Esophagus squamous epithelium (tissue), 5 donors: ENCODE data around the gene CUL7. TPM values are rescaled to one million over a fixed set of nuclear protein-coding genes. Genes with fewer than 3 reads are reported as not detected.
"Not testable (repeated sequence)": the region's sequence is repeated elsewhere in the genome, so short reads cannot be mapped to it uniquely, and the experiment has no call there.

Experiments
- DNase-seq: peaks from one replicate; lab custom pipeline; 2025; lab: John Stamatoyannopoulos, UW
- H3K27ac ChIP-seq, 4 donors: fragments of 200-600 bp; sonication (generic); one replicate each; pipeline ENCODE4 v1.5.1; 2016 to 2019; ENCODE audit warnings: mild to moderate bottlenecking in 1 of 4
- H3K27me3 ChIP-seq, 4 donors: fragments of 200-600 bp; sonication (generic); 1 replicate in 3 of 4; 2 replicates in 1 of 4; pipeline versions ENCODE4 v1.5.1 to v1.6.0; 2017 to 2021; ENCODE audit warnings: antibody characterized with exemption in 1 of 4
- H3K36me3 ChIP-seq, 3 donors: fragments of 200-600 bp; sonication (generic); one replicate each; pipeline ENCODE4 v1.5.1; 2016 to 2019
- H3K4me1 ChIP-seq, 3 donors: fragments of 200-600 bp; sonication (generic); one replicate each; pipeline ENCODE4 v1.5.1; 2017 to 2019
- H3K4me3 ChIP-seq, 4 donors: fragments of 200-600 bp; sonication (generic); 1 replicate in 3 of 4; 2 replicates in 1 of 4; pipeline ENCODE4 v1.5.1; 2016 to 2019; ENCODE audit warnings: mild to moderate bottlenecking in 2 of 4, moderate library complexity in 1 of 4
- H3K9me3 ChIP-seq, 3 donors: fragments of 200-600 bp; sonication (generic); one replicate each; pipeline ENCODE4 v1.5.1; 2016 to 2019
- CTCF ChIP-seq, 6 experiments: fragments of 450-650 bp in 4 of 6; fragments of 200-600 bp in 2 of 6; sonication (generic) in 2 of 6; IDR thresholded peaks; one replicate each; pipeline ENCODE4 v1.5.1; 2016 to 2019; ENCODE audit warnings: antibody characterized with exemption in 6 of 6, mild to moderate bottlenecking in 4 of 6, moderate library complexity in 4 of 6
- POLR2A ChIP-seq, 4 donors: fragments of 450-650 bp; IDR thresholded peaks; one replicate each; pipeline ENCODE4 v1.6.1; 2017; ENCODE audit warnings: antibody characterized with exemption in 4 of 4, mild to moderate bottlenecking in 4 of 4, moderate library complexity in 3 of 4
- WGBS, 2 donors: methylation state at CpG; one replicate each; pipeline ENCODE4 v1.1.5; 2018; 5-methylcytosine and 5-hydroxymethylcytosine counted together
- intact Hi-C: fragments of 100-400 bp; cut with DNase I; formaldehyde crosslinking; loops from one replicate; pipeline ENCODE4 v1.15.0; 2022
- total RNA-seq, 4 donors: library from RNA; depleted of rRNA; stranded (reverse); fragments of >200 nt; gene quantifications; one replicate each; pipeline ENCODE4 v1.1.0, GENCODE V29; 2016
- donor health status: DM: yes; HTN: yes; CAD: no.

Gene CUL7
- total RNA-seq, 4 donors from 2014 or later = 6.5 to 10.8 (median 8.0) TPM

- intact Hi-C loops = no loop called here
- TF ChIP-seq CTCF (IDR thresholded peaks at IDR 0.05) (no peak), POLR2A (IDR thresholded peaks at IDR 0.05) (no peak)
- Histone ChIP-seq H3K4me1 (peaks cover 0 to 43% (median 9%) of the 10 kb centered on the region in 3 donors), H3K4me3 (no peak overlapping the region), H3K27ac (peak overlapping the region in 2 of 4 donors; percentile 42 to 48), H3K9me3 (no peaks in the 10 kb centered on the region), H3K27me3 (no peaks in the 10 kb centered on the region), H3K36me3 (no peaks in the 10 kb centered on the region)
- no peak for DNase-seq
- WGBS, 2 donors = 50 to 68% methylated on average over 10 to 13 of the region's 13 CpGs
These were observed 29.4 kb upstream of the CUL7 start for GRCh38 chr6:43082806-43083655.

DNA sequence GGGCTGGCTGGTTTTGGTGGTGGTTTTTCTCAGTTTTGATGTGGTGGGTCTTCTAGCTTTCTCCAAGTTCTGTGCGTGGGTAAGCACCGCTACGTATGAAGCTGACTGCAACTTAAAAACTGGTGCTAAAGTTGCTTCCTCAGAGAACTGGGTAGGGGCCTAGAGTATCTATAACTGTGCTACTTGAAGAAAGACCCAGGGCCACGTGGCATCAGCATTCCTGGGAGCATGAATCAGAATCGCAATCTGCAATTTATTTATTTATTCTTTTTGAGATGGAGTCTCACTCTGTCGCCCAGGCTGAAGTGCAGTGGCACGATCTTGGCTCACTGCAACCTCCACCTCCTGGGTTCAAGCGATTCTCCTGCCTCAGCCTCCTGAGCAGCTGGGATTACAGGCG is 28.3 kb upstream of the CUL7 start:
- peaks cover 0 to 43% (median 6%) of the 10 kb centered on the region in 3 donors for H3K4me1 ChIP-seq

DNA sequence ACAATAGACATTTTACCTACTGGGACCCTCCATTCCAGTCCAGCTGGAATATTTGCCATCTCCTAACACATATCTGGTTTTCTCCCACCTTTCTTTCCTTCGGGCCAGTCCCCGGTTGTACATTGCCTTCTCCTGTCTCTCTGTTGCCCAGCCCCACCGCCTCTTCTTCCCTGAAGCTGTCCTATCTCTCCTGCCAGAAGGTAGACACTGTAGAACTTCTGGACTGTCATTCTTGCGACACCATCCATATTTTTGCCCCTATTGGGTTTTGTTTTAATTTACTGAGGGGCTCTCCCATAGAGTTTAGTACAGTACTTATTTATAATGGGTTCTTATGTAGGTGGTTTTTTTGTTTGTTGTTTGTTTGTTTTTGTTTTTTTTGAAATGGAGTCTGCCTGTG is 27.4 kb upstream of the CUL7 start:
- H3K4me3 ChIP-seq = no peak overlapping the region
- intact Hi-C loops = no loop called here
- no peaks in the 10 kb centered on the region for H3K9me3 ChIP-seq
- WGBS, 2 donors = 87 to 94% methylated on average over 4 of the region's 4 CpGs
- TF ChIP-seq CTCF (IDR thresholded peaks at IDR 0.05) = no peak
- TF ChIP-seq POLR2A (IDR thresholded peaks at IDR 0.05) = no peak
- no peaks in the 10 kb centered on the region for H3K36me3 ChIP-seq
- no peak overlapping the region for H3K27ac ChIP-seq
- H3K4me1 ChIP-seq = peaks cover 1 to 41% (median 6%) of the 10 kb centered on the region in 3 donors
- peaks cover 0 to 16% (median 0%) of the 10 kb centered on the region in 4 donors for H3K27me3 ChIP-seq
- no peak for DNase-seq

More for the DNA sequence above, 28.3 kb upstream of the CUL7 start:
- intact Hi-C loops, H3K27ac ChIP-seq, H3K36me3 ChIP-seq, DNase-seq, H3K9me3 ChIP-seq, H3K27me3 ChIP-seq, H3K4me3 ChIP-seq: not testable (repeated sequence)
- 81 to 85% methylated on average over 5 to 9 of the region's 9 CpGs for WGBS, 2 donors

DNA sequence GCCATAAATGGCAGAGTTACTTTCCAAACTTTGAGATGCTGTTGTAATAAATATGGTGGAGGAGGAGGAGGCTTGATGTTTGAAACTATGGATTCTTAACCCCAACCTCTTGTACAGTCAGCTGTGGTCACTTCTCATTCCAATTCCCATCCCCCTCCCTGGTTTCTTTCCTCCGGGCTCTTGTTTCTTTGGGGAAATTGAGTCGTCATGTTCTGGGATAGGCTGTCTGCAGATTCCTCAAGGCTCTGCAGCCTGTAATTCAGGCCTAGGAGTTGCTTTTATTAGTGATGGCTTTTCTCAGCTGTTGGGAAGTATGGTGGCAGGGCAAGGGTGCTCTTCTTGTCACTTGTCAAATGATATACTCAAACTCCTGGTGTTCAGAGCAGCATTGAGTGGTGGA is 25.0 kb upstream of the CUL7 start:
- H3K27me3 ChIP-seq = peaks cover 0 to 17% (median 0%) of the 10 kb centered on the region in 4 donors
- no peak overlapping the region for H3K27ac ChIP-seq
- no peaks in the 10 kb centered on the region for H3K9me3 ChIP-seq
- TF ChIP-seq POLR2A (IDR thresholded peaks at IDR 0.05) (no peak), CTCF (IDR thresholded peaks at IDR 0.05) (no peak)
- DNase-seq = no peak
- H3K36me3 ChIP-seq = peaks cover 0 to 11% (median 0%) of the 10 kb centered on the region in 3 donors
- intact Hi-C loops = no loop called here
- H3K4me1 ChIP-seq = peaks cover 9 to 56% (median 10%) of the 10 kb centered on the region in 3 donors
- no peak overlapping the region for H3K4me3 ChIP-seq
- 72 to 84% methylated on average over 2 of the region's 2 CpGs for WGBS, 2 donors

DNA sequence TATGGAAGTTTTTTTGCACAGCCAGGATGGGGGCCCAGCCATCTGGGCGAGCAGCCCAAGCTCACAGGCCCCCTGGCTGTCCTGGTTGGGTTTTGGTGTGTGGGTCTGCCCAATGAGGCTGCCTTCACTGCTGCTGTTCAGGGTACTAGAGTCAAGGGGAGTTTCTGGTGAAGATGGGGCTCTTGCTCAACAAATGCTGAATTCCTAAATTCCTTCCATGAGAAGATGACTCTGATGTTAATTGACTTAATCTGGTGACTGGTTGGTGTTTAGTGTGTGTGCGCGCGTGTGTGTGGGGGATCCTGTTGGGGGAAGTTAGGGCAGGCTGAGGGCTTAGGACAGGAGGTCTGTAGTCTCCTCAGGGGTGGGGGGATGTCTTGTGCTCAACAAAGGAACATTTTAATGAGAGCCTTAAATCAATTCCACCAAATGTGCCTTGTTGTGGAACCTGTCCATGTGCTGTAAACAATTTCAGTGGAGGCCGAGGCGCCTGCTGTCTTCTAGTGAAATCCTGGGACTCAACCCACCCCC is 24.4 kb upstream of the CUL7 start:
- WGBS, 2 donors = 75 to 87% methylated on average over 5 to 6 of the region's 6 CpGs
- intact Hi-C loops = no loop called here
- Histone ChIP-seq H3K4me3 (peak overlapping the region in 2 of 4 donors; percentile 83 to 93), H3K9me3 (no peaks in the 10 kb centered on the region), H3K27me3 (peaks cover 0 to 17% (median 0%) of the 10 kb centered on the region in 4 donors), H3K36me3 (peaks cover 0 to 18% (median 0%) of the 10 kb centered on the region in 3 donors), H3K27ac (peak overlapping the region in 3 of 4 donors; percentile 80 to 86 (median 85)), H3K4me1 (peaks cover 9 to 53% (median 10%) of the 10 kb centered on the region in 3 donors)
- no peak for TF ChIP-seq CTCF (IDR thresholded peaks at IDR 0.05)
- TF ChIP-seq POLR2A (IDR thresholded peaks at IDR 0.05) = no peak
- DNase-seq = no peak
